ENCODE results near the gene ARPC2.

ARPC2 gene

GRCh38 chr2:218277921-218278320, 60.9 kb downstream of the ARPC2 start:
- no peak overlapping the region for H3K9ac ChIP-seq (ENCODE audit: low read depth, low read length, poor library complexity, severe bottlenecking)
- H3K27me3 ChIP-seq (ENCODE audit: insufficient read depth, low read length, poor library complexity, severe bottlenecking) = no peaks in the 10 kb centered on the region
- TF ChIP-seq CTCF (conservative IDR thresholded peaks at IDR 0.05; ENCODE audit: low read length) = no peak
- TF ChIP-seq EZH2phosphoT487 (IDR thresholded peaks at IDR 0.05; ENCODE audit: borderline replicate concordance) = no peak
- H3K79me2 ChIP-seq (ENCODE audit: insufficient read depth, low read length) = no peaks in the 10 kb centered on the region
- H4K20me1 ChIP-seq (ENCODE audit: insufficient read depth, low read length, poor library complexity, severe bottlenecking) = no peaks in the 10 kb centered on the region
- H3K9me2 ChIP-seq (replicated peaks; ENCODE audit: low read depth, low read length) = no peaks in the 10 kb centered on the region
- no peaks in the 10 kb centered on the region for H3F3A ChIP-seq (ENCODE audit: low read depth)
- no peaks in the 10 kb centered on the region for H3K9me3 ChIP-seq (ENCODE audit: insufficient read depth, low read depth, low read length)
- H3K4me2 ChIP-seq (ENCODE audit: low read depth, low read length, poor library complexity, severe bottlenecking) = no peak overlapping the region
- H3K4me1 ChIP-seq (ENCODE audit: insufficient read depth, low read length, poor library complexity, severe bottlenecking) = peaks cover 1% of the 10 kb centered on the region
- peaks cover 18% of the 10 kb centered on the region; the same call in 1 of the 2 replicates for H3K36me3 ChIP-seq (ENCODE audit: insufficient read depth, low read length)
- no peak overlapping the region for H2AFZ ChIP-seq (ENCODE audit: low read length)
- no peak overlapping the region for H3K4me3 ChIP-seq (ENCODE audit: low read length, poor library complexity, severe bottlenecking)

- peaks cover 16% of the 10 kb centered on the region; the same call in 1 of the 2 replicates for H3K36me3 ChIP-seq (ENCODE audit: insufficient read depth, low read length)
- H2AFZ ChIP-seq (ENCODE audit: low read length) = no peak overlapping the region
- no peaks in the 10 kb centered on the region for H3K4me1 ChIP-seq (ENCODE audit: insufficient read depth, low read length, poor library complexity, severe bottlenecking)
- no peaks in the 10 kb centered on the region for H3K9me2 ChIP-seq (replicated peaks; ENCODE audit: low read depth, low read length)
- no peak overlapping the region for H3K9ac ChIP-seq (ENCODE audit: low read depth, low read length, poor library complexity, severe bottlenecking)
- H4K20me1 ChIP-seq (ENCODE audit: insufficient read depth, low read length, poor library complexity, severe bottlenecking) = no peaks in the 10 kb centered on the region
- H3K4me2 ChIP-seq (ENCODE audit: low read depth, low read length, poor library complexity, severe bottlenecking) = no peak overlapping the region
- H3K27me3 ChIP-seq (ENCODE audit: insufficient read depth, low read length, poor library complexity, severe bottlenecking) = no peaks in the 10 kb centered on the region
- H3F3A ChIP-seq (ENCODE audit: low read depth) = no peaks in the 10 kb centered on the region
- no peak overlapping the region for H3K4me3 ChIP-seq (ENCODE audit: low read length, poor library complexity, severe bottlenecking)
- H3K79me2 ChIP-seq (ENCODE audit: insufficient read depth, low read length) = no peaks in the 10 kb centered on the region
- no peaks in the 10 kb centered on the region for H3K9me3 ChIP-seq (ENCODE audit: insufficient read depth, low read depth, low read length)
- TF ChIP-seq CTCF (conservative IDR thresholded peaks at IDR 0.05; ENCODE audit: low read length) = no peak
- TF ChIP-seq EZH2phosphoT487 (IDR thresholded peaks at IDR 0.05; ENCODE audit: borderline replicate concordance) = no peak
Observed at GRCh38 chr2:218278531-218279360, 61.8 kb downstream of the ARPC2 start.

GRCh38 chr2:218280260-218280870, 63.4 kb downstream of the ARPC2 start:
- Histone ChIP-seq H3K9me3 (ENCODE audit: insufficient read depth, low read depth, low read length) (no peaks in the 10 kb centered on the region), H3K4me2 (ENCODE audit: low read depth, low read length, poor library complexity, severe bottlenecking) (no peak overlapping the region), H3K9me2 (replicated peaks; ENCODE audit: low read depth, low read length) (no peaks in the 10 kb centered on the region), H3F3A (ENCODE audit: low read depth) (no peaks in the 10 kb centered on the region), H3K4me1 (ENCODE audit: insufficient read depth, low read length, poor library complexity, severe bottlenecking) (peaks cover 1% of the 10 kb centered on the region), H3K79me2 (ENCODE audit: insufficient read depth, low read length) (no peaks in the 10 kb centered on the region), H3K27me3 (ENCODE audit: insufficient read depth, low read length, poor library complexity, severe bottlenecking) (no peaks in the 10 kb centered on the region), H3K36me3 (ENCODE audit: insufficient read depth, low read length) (peaks cover 2% of the 10 kb centered on the region; the same call in 1 of the 2 replicates), H3K4me3 (ENCODE audit: low read length, poor library complexity, severe bottlenecking) (no peak overlapping the region), H4K20me1 (ENCODE audit: insufficient read depth, low read length, poor library complexity, severe bottlenecking) (no peaks in the 10 kb centered on the region), H3K9ac (ENCODE audit: low read depth, low read length, poor library complexity, severe bottlenecking) (no peak overlapping the region), H2AFZ (ENCODE audit: low read length) (no peak overlapping the region)
- TF ChIP-seq EZH2phosphoT487 (IDR thresholded peaks at IDR 0.05; ENCODE audit: borderline replicate concordance) (no peak), CTCF (conservative IDR thresholded peaks at IDR 0.05; ENCODE audit: low read length) (no peak)
